NCI-H774 (cell line): ENCODE measurements around the gene FLYWCH1.
"Not testable (repeated sequence)": the region's sequence is repeated elsewhere in the genome, so short reads cannot be mapped to it uniquely, and the experiment has no call there.

ENCODE experiments used
- DNase-seq: peaks from one replicate; lab custom pipeline; 2025; lab: John Stamatoyannopoulos, UW

Gene FLYWCH1

DNA sequence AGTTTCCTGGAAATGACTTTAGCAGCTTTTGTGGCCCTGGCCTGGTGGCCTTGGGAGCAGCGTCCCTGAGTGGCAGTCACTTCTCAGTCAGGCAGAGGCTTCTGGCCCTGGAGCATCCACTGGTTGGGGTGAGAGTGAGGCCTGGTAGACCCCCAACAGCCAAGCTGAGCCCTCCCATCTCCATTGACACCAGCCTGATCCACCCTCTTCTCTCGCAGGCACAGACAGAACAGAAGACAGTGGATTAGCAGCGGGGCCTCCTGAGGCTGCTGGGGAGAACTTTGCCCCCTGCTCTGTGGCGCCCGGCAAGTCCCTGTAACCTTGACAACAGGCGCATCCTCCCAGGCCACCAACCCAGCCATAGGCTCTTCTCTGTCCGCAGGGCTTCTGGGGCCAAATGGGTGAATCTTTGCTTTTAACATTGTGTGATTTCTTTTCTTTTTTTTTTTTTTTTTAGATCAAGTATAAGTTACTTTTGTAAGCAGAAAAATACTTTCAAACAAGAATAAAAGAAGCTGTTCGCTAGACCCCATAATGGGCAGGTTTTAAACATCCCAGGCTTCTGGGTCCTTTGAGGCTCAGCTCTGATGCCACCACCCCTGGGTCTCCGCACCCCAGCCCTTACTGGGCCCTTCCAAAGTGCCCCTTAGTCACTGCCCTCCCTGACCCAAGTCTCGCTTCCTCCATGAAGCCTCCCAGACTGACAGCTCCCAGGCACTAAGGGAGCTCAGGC lies 12.7 kb upstream of the FLYWCH1 start:
- DNase-seq = no peak

DNA sequence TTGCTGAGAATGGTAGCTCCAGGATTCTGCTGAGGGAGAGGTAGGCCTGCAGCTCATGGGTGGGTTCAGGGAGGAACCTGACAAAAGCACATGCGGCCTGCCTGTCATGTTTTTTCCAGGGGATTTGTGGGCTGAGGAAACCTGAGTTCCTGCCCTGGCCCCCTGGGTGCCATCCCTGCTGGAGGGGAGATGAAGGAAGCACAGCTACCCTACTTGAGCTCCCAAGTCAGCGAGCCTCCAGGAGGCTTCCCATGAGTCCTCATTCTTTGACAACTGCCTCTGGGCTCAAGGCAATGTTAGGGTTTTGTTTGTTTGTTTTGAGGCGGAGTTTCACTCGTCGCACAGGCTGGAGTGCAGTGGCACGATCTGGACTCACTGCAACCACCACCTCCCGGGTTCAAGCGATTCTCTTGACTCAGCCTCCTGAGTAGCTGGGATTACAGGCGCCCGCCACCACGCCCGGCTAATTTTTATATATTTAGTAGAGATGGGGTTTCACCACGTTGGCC lies 12.1 kb upstream of the FLYWCH1 start:
- no peak for DNase-seq

DNA sequence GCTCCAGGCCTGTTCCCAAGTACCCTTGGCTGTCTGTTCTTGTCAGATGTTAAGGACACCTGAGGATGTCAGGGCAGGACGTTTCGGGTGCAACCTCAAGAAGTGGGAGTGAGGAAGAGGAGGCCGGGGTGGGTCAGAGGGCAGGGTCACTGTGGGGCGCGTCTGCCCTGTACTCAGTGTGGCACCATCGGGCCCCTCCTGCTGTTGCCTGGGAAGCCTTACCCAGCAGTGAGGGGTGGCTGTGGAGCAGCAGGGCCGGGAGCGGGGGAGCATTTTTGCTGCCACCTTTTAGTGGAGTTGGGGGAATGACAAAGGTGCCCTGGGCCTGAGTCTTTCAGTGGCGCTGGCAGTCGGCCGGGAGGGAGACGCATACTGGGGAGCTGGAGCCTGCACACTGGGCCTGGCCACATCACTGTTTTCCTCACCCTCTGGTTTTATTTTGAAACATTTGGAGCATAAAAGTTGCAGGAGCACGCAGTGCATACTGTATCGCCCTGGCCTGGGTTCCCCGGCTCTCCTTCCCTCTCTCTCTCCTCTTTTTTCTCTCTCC lies 11.1 kb upstream of the FLYWCH1 start:
- DNase-seq = no peak

DNA sequence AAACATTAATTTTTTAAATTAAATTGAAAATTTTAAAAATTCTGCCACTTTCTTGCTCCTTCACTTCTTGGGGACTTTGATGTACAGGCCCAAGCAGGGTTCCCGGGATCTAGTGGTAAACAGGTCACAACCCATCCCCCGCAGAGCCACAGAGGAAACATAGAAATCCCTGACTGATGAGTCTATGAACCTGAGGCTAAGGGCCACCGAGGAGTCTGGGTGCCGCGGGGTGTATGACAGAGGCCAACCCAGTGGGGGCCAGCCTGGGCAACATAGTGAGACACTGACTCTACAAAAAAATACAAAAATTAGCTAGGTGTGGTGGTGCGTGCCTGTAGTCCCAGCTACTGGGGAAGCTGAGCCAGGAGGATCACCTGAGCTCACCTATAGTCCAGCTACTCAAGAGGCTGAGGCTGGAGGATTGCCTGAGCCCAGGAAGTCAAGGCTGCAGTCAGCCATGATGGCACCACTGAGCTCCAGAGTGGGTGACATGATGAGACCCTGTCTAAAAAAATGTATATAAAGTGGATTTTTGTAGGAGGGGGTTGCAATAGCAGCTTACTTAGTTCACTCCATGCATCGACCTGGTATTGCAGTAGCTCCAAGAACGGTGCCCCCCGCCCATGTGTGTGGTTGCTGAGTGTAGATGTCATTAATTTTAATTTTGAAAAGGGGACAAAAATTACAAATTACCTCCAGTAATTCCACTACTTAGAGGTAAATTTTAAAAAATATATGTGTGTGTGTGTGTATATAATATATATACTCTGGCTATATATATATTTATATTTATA lies 9.2 kb upstream of the FLYWCH1 start:
- no peak for DNase-seq

DNA sequence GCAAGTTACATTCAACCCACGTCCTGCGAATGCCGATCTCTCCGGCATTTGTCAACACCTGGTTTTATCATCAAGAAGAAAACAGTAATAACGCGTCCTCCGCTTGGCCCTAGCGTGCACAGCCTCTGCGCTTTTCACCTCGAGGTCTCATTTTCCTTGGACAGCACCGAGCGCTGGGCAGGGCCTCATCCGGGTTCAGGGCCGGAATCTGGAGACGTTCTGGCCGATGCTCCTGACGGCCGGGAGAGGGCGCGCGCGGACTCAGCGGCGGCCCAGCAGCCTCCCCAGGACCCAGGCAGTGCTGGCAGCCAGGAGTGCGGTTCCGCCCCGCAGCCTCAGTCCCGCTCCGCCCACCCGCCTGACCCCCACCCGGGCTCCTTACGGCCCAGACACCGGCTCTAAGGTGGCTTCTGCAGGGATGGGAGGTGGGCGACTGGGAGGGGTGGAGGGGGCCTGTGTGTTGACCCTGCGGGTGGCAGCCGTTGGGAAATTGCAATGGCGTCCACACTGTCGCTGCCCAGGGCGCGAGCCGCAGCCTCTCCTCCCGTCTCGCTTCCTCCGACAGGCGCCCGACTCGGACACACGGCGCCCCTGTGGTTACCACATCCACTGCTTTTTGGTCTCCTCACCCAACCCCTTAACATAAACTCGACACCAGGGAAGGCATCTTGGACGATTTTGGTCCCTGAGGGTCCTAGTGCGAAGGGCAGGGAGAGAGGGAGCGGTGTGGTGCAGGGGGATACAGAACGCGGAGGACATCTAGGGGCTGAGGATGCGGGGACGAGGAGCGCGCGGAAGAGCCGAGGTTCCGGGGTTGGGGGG lies 7.4 kb upstream of the FLYWCH1 start:
- peak; percentile 65 for DNase-seq

DNA sequence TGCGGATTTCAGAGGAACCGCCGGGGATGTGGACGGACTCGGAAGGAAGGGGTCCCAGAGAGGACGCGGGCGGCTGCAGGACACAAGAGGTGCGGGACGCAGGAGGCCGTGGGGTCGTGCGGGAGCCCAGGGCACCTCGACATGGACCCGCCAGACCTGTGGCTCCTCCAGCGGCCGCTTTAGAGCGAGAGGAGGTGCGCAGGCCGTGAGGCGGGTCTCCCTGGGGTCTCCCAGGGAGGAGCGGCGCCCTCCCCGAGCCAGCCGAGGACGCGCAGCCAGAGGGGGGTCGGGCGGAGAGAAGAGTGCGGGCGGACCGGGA lies 6.8 kb upstream of the FLYWCH1 start:
- DNase-seq = no peak

DNA sequence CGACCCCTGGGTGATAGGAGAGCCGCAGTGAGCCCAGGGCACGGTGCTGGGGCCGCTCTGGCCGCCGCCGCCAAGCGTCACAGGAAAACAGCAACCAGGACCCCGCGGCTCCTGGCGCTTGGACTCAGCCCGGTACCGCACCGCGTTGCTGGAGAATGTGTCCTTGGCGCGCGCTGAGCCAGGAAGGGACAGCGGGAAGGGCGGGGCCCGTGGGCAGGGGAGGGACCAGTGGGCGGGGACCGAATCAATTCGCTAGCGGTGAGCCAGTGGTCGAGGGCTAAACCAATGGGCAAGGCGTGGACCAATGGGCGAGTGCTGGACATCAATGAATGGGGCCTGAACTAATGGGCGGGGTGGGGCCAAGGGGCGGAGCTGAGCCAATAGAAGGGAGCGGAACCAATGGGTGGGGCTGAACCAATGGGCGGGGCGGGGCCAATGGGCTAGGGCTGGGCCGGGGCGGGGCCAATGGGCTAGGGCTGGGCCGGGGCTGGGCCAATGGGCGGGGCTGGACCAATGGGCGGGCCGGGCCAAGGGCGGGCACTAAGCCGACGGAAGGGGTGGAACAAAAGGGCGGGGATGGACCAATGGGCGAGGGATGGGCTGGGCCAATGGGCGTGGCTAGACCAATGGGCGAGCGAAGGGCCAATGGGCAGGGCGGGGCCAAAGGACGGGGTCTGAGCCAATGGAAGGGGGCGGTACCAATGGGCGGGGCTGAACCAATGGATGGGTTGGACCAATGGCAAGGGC lies 6.3 kb upstream of the FLYWCH1 start:
- peak; percentile 91 for DNase-seq

DNA sequence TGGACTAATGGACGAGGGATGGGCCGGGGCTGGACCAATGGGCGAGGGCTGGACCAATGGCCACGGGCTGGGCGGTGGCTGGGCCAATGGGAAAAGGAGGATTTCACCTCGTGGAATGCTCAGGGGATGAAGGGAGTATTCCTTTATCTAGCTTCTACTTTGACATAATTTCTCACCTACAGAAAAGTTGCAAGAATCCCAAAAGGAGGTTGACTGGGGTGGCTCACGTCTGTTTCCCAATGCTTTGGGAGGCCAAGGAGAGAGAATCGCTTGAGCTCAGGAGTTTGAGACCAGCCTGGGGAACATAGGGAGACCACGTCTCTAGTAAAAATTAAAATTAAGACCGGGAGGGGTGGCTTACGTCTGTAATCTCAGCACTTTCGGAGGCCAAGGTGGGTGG lies 5.7 kb upstream of the FLYWCH1 start:
- DNase-seq = no peak

DNA sequence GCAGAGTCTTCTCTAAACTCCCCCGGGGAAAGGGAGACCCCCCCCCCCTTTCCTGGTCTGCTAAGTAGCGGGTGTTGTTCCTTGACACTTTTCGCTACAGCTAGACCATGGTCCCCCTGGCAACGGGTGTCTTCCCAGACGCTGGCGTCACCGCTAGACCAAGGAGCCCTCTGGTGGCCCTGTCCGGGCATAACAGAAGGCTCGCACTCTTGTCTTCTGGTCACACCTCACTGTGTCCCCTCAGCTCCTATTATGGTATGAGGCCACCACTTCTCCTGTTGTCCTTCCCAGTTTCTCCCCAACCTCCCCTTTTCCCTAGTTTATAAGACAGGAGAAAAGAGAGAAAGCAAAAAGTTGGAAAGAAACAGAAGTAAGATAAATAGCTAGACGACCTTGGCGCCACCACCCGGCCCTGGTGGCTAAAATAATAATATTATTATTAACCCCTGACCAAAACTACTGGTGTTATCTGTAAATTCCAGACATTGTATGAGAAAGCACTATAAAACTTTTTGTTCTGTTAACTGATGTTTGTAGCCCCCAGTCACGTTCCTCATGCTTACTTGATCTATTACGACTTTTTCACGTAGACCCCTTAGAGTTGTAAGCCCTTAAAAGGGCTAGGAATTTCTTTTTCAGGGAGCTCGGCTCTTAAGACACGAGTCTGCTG lies 4.5 kb upstream of the FLYWCH1 start:
- not testable (repeated sequence) for DNase-seq

DNA sequence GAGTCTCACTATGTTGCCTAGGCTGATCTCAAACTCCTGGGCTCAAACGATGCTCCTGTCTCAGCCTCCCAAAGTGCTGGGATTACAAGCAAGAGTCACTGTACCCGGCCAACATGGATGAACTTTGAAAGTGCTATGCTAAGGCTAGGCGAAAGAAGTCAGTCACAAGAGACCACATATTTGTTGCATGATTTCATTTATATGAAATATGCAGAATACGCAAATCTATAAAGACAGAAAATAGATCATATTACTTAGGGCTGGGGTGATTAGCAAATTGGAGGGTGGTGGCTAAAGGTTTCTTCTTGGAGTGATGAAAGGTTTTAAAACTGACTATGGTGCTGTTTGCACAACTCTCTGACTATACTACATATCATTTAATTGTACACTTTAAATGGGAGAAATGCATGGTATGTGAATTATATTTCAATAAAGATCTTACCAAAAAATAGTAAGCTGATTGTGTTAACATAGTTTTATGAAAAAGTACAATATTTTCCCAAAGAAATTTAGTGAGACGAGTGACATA lies 1.2 kb upstream of the FLYWCH1 start:
- no peak for DNase-seq

DNA sequence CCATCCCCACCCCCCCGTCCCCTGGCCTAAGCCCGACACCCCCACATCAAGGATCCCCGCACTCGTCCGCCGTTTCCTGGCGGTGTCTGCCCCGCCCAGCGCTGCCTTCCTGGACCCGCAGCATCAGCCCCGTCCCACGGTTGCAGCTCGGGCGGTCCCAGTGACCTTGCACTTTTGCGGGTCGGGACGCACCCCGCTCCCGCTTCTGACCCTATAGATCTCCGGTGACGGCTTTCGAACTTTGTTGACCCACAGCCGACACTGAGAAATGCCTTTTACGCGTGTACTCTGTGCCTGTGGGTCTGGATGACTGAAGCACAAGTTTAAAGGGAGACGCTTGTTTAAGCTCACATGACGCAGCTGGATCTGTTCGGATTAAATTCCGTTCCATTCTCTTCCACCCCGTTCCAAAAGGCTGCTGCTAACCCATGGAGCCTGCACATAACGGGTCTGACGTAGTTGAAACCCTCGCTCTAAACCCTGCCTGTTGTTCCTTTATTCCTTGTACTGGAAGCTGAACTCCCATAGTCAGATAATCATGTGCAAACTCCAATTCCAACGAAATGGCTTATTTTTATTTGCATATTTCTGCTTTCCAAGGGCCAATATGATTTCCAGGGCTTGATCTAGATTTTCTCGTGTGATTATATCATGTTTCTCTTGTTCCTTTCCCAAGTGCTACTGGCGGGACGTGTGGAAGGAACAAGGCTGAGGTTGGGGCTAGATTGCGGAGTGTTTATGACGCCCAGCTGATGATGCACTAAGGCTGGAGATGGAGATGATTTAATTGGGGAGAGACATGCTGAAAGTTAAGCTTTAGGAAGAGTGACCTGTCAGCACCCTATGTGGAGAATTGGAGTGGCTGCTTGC lies 834 bp downstream of the FLYWCH1 start:
- DNase-seq = no peak

DNA sequence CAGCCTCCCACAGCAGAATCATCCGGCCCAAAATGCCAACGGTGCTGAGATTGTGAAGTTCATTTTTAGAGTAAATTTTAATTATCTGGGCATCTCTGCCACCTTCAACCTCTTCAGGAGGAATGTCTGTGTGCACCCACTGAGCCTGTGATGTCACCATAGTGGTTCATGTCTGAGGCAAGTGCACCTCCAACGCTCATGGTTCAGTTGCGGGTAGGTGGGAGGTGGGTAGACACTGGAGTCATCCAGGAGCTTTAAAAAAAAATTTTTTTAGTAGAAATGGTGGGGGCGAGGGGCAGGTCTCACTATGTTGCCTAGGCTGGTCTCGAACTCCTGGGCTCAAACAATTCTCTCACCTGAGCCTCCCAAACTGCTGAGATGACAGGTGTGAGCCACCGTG lies 1.9 kb downstream of the FLYWCH1 start:
- no peak for DNase-seq

DNA sequence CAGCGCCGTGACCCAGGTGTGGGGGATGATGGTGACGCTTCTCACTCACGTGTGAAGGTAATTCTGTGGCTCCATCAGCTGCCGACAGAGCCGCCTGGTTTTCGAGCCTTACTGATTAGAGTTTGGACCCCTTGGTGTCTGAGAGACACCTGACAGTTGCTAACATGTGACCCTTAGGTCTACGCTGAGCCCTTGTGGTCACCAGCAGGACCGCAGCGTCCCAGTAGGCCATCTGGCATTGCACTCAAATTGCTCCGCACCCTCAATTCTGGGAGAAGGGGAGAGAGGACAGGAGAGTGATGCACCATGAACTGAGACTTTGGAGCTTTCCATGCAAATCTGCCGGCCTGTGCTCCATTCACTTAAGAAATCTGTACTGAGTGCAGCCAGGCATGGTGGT lies 2.5 kb downstream of the FLYWCH1 start:
- DNase-seq = no peak

DNA sequence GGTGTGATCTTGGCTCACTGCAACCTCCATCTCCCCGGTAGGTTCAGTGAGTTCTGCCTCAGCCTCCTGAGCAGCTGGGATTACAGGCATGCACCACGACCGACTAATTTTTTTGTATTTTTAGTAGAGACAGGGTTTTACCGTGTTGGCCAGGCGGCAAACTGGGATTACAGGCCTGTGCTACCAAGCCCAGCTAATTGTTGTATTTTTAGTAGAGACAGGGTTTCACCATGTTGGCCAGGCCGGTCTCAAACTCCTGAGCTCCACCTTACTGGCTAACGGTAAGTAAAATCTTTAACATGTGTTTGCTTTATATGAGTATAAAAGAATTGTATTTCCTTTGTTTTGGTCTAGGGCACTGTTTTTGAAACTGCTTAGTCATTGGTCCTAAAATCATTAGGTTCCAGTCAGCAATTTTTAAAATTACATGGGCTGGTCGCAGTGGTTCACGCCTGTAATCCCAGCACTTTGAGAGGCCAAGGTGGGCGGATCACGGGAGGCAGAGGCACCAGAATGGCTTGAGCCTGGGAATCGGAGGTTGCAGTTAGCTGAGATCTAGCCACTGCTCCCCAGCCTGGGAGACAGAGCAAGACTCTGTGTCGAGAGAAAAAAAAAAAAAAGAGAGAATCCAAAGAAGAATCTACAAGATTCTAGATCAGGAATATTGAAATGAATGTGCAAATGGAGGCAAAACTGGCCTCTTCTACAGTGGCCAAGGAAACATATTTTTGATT lies 3.6 kb downstream of the FLYWCH1 start:
- DNase-seq = no peak

DNA sequence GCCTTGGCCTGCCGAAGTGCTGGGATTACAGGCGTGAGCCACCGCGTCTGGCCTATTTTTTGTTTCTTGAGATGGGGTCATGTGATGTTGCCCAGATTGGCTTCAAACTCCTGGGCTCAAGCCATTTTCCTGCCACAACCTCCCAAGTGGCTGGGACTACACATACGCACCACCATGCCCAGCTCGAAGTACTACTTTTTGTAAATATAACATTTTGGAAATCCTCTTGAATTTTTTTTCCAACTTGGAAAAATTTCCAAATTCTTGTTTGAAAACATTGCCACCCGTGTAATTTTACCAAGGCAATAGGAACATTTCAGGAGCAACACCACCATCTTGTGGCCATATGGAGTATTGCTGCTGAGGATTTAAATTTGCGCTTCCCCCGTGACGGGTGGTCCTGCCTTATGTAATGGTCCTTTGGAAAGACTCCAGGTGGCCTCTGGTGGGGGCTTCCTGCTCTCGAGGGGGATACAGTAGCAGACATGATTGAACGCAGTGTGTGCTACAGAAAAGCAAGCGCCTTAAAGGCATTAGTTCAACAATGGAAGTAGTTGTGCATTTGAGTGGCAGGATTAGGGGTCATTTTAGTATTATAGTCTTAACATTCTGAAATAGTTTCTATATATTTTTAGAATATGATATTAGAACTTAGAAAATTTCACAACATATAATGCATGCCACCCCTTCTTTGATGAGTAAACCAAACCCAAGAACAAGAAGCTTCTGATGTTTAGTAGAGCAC lies 8.0 kb downstream of the FLYWCH1 start:
- DNase-seq = no peak

DNA sequence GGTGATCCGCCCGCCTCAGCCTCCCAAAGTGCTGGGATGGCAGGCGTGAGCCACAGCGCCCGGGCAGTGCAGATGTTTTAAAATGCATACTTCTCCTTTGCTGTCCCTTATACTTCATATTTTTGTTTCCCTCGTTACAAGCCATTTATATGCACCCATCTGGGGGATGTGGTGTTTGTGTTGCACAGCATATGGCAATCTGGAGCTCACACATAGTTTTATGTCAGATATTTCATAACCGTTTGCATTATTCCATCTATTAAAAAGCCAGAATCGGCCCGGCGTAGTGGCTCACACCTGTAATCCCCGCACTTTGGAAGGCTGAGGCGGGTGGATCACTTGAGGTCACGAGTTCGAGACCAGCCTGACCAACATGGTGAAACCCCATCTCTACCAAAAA lies 11.8 kb downstream of the FLYWCH1 start:
- no peak for DNase-seq

DNA sequence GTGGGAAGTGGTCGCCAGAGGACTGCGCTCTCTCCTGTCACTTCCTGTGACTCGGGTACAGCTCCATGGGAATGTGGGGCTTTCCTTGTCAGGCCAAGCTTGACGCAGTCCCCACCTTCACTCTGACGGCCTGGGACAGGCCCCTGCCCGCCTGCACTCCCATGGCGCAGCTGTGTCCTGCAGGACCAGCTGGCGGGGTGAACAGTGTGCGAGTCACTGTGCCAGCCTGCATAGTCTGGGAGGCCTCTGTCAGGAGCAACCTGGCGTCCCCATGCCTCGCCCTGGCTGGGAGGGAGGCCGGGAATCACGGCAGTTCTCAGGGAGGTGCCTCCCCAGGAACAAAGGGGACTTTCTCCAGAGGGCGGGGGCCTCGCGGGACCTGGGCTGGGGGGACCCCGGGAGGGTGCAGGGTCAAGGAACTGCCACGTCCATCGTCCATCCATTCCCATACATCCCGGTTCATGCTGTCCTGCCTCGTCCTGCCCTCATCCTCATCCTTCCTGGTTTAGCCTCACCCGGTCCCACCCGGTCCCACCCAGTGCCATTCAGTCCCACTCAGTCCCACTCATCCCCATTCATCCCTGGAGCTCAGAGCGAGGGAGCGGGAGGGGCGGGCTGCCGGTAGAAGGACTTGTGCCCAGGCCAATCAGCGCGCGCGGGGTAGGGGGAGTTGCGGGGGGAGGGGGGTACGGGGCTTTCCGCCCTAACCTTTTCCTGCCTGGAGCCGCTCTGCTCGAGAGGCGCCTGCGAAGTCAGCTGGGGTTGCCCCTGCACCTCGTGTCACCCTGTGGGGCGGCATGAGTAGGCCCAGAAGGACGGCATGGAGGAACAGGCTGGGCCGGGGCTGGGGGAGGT lies 13.4 kb downstream of the FLYWCH1 start:
- DNase-seq = no peak
